ENCODE measurements around the gene TRIM9. TPM values are rescaled to one million over a fixed set of nuclear protein-coding genes. Genes with fewer than 3 reads are reported as not detected.

The TRIM9 gene
- total and polyA plus RNA-seq, 12 donors = 0.55 to 5.3 (median 2.0) TPM

- H3K36me3 ChIP-seq (replicated peaks in 1 of 2) = no peaks in the 10 kb centered on the region
- TF ChIP-seq POLR2A (IDR thresholded peaks at IDR 0.05) (no peak), CTCF (IDR thresholded peaks at IDR 0.05) (no peak)
These were observed 12.6 kb downstream of the TRIM9 start for GRCh38 chr14:51082349-51082748.

GRCh38 chr14:51081712-51082111 is 13.2 kb downstream of the TRIM9 start:
- no peaks in the 10 kb centered on the region for H3K36me3 ChIP-seq (replicated peaks in 1 of 2)
- no peak overlapping the region for H3K27ac ChIP-seq
- intact Hi-C loops (cut with DNase I) = no loop called here
- 73 to 81% (median 80%) methylated on average over 3 of the region's 3 CpGs for WGBS, 4 donors
- no peak for TF ChIP-seq POLR2A (IDR thresholded peaks at IDR 0.05)
- TF ChIP-seq CTCF (IDR thresholded peaks at IDR 0.05) = no peak
- no peak overlapping the region for H3K4me3 ChIP-seq
- H3K4me1 ChIP-seq (replicated peaks in 1 of 2) = peaks cover 0 to 15% of the 10 kb centered on the region in 2 donors
- no peak for DNase-seq
- no peaks in the 10 kb centered on the region for H3K27me3 ChIP-seq
- H3K9me3 ChIP-seq (replicated peaks in 1 of 3) = no peaks in the 10 kb centered on the region

More at GRCh38 chr14:51082349-51082748, 12.6 kb downstream of the TRIM9 start:
- intact Hi-C loops (cut with DNase I) = no loop called here
- Histone ChIP-seq H3K4me1 (replicated peaks in 1 of 2) (peaks cover 0 to 15% of the 10 kb centered on the region in 2 donors), H3K27ac (no peak overlapping the region), H3K4me3 (no peak overlapping the region), H3K9me3 (replicated peaks in 1 of 3) (no peaks in the 10 kb centered on the region), H3K27me3 (no peaks in the 10 kb centered on the region)
- no peak for DNase-seq
- WGBS, 4 donors = 75 to 87% (median 80%) methylated on average over 1 of the region's 1 CpG

GRCh38 chr14:51081209-51081608 is 13.7 kb downstream of the TRIM9 start:
- intact Hi-C loops (cut with DNase I) = no loop called here
- TF ChIP-seq CTCF (IDR thresholded peaks at IDR 0.05) (no peak), POLR2A (IDR thresholded peaks at IDR 0.05) (no peak)
- Histone ChIP-seq H3K4me1 (replicated peaks in 1 of 2) (peaks cover 0 to 15% of the 10 kb centered on the region in 2 donors), H3K9me3 (replicated peaks in 1 of 3) (no peaks in the 10 kb centered on the region), H3K4me3 (no peak overlapping the region), H3K27ac (no peak overlapping the region), H3K27me3 (no peaks in the 10 kb centered on the region), H3K36me3 (replicated peaks in 1 of 2) (no peaks in the 10 kb centered on the region)
- WGBS, 4 donors = 79 to 88% (median 87%) methylated on average over 4 of the region's 4 CpGs
- DNase-seq = no peak

- DNase-seq = no peak
- no peaks in the 10 kb centered on the region for H3K36me3 ChIP-seq (replicated peaks in 1 of 2)
- no peak overlapping the region for H3K4me3 ChIP-seq
- no peak for TF ChIP-seq POLR2A (IDR thresholded peaks at IDR 0.05)
- 36 to 59% (median 50%) methylated on average over 3 of the region's 3 CpGs for WGBS, 4 donors
- intact Hi-C loops (cut with DNase I) = no loop called here
- no peaks in the 10 kb centered on the region for H3K27me3 ChIP-seq
- peaks cover 0 to 15% of the 10 kb centered on the region in 2 donors for H3K4me1 ChIP-seq (replicated peaks in 1 of 2)
- H3K27ac ChIP-seq = no peak overlapping the region
- H3K9me3 ChIP-seq (replicated peaks in 1 of 3) = no peaks in the 10 kb centered on the region
These were observed 14.3 kb downstream of the TRIM9 start for GRCh38 chr14:51080645-51081044.

- no peak for DNase-seq
- H3K4me1 ChIP-seq (replicated peaks in 1 of 2) = peaks cover 0 to 15% of the 10 kb centered on the region in 2 donors
- H3K4me3 ChIP-seq = no peak overlapping the region
- no peaks in the 10 kb centered on the region for H3K36me3 ChIP-seq (replicated peaks in 1 of 2)
- H3K9me3 ChIP-seq (replicated peaks in 1 of 3) = no peaks in the 10 kb centered on the region
- no peaks in the 10 kb centered on the region for H3K27me3 ChIP-seq
- intact Hi-C loops (cut with DNase I) = no loop called here
- TF ChIP-seq CTCF (IDR thresholded peaks at IDR 0.05) (no peak), POLR2A (IDR thresholded peaks at IDR 0.05) (no peak)
- 21 to 45% (median 40%) methylated on average over 1 of the region's 1 CpG for WGBS, 4 donors
- peak overlapping the region in 1 of 5 donors; percentile 1 for H3K27ac ChIP-seq
These were observed 15.4 kb downstream of the TRIM9 start for GRCh38 chr14:51079489-51079888.
